Inferior parietal cortex (tissue), 1 donor: ENCODE results near the gene PHLDA1.

Source experiments
- DNase-seq: peaks from one replicate; pipeline ENCODE4 v3.0.0-alpha.2; 2016; ENCODE audit errors: extremely low spot score

Gene PHLDA1

GRCh38 chr12:76037130-76038103 lies 5.8 kb upstream of the PHLDA1 start:
- peak; percentile 80 for DNase-seq

- no peak for DNase-seq
Measured at GRCh38 chr12:76035045-76035444, 3.5 kb upstream of the PHLDA1 start.

- DNase-seq = no peak
Measured at GRCh38 chr12:76033081-76034011, 1.8 kb upstream of the PHLDA1 start.

GRCh38 chr12:76032043-76032981 lies 736 bp upstream of the PHLDA1 start:
- DNase-seq = peak; percentile 49

- DNase-seq = peak; percentile 38
Measured at GRCh38 chr12:76031081-76031413, 529 bp downstream of the PHLDA1 start.

- no peak for DNase-seq
Measured at GRCh38 chr12:76030341-76031080, 1.1 kb downstream of the PHLDA1 start.

- DNase-seq = no peak
Measured at GRCh38 chr12:76029982-76030340, 1.6 kb downstream of the PHLDA1 start.

GRCh38 chr12:76028571-76029277 lies 2.9 kb downstream of the PHLDA1 start:
- DNase-seq = no peak

- no peak for DNase-seq
Measured at GRCh38 chr12:76026643-76027063, 4.9 kb downstream of the PHLDA1 start.

GRCh38 chr12:76025601-76026575 lies 5.7 kb downstream of the PHLDA1 start:
- no peak for DNase-seq

- no peak for DNase-seq
Measured at GRCh38 chr12:76024942-76025600, 6.5 kb downstream of the PHLDA1 start.

GRCh38 chr12:76024102-76024781 lies 7.3 kb downstream of the PHLDA1 start:
- DNase-seq = no peak

GRCh38 chr12:76023069-76023690 lies 8.4 kb downstream of the PHLDA1 start:
- no peak for DNase-seq

- no peak for DNase-seq
Measured at GRCh38 chr12:76022506-76022905, 9.1 kb downstream of the PHLDA1 start.

GRCh38 chr12:76020731-76021672 lies 10.6 kb downstream of the PHLDA1 start:
- no peak for DNase-seq

- no peak for DNase-seq
Measured at GRCh38 chr12:76020281-76020680, 11.3 kb downstream of the PHLDA1 start.
